ENCODE results near the gene PLA2G2D. TPM values are rescaled to one million over a fixed set of nuclear protein-coding genes. Genes with fewer than 3 reads are reported as not detected.

The PLA2G2D gene
- total and polyA plus RNA-seq, 7 donors, result 0.16 to 8.6 TPM; not detected in 5

GRCh38 chr1:20149601-20150325 is 30.4 kb upstream of the PLA2G2D start:
- Histone ChIP-seq H3K27me3 (no peaks in the 10 kb centered on the region), H3K27ac (no peak overlapping the region), H3K4me1 (peaks cover 0 to 24% (median 13%) of the 10 kb centered on the region in 4 donors), H3K4me3 (no peak overlapping the region), H3K36me3 (no peaks in the 10 kb centered on the region), H3K9me3 (no peaks in the 10 kb centered on the region)
- 85 to 90% methylated on average over 27 of the region's 27 CpGs for WGBS, 2 donors
- TF ChIP-seq CTCF (IDR thresholded peaks at IDR 0.05) (no peak), POLR2A (IDR thresholded peaks at IDR 0.05) (no peak), EP300 (IDR thresholded peaks at IDR 0.05) (no peak), POLR2AphosphoS5 (IDR thresholded peaks at IDR 0.05) (no peak)
- intact Hi-C loops (cut with DNase I), result loop anchor here (5.0 kb wide), 1 partner anchor 48 kb away; no protein-coding TSS in a partner anchor
- peak; percentile 58 for DNase-seq

- intact Hi-C loops (cut with DNase I), result no loop called here
- no peak for TF ChIP-seq EP300 (IDR thresholded peaks at IDR 0.05)
- TF ChIP-seq POLR2AphosphoS5 (IDR thresholded peaks at IDR 0.05), result no peak
- TF ChIP-seq POLR2A (IDR thresholded peaks at IDR 0.05), result no peak
- TF ChIP-seq CTCF (IDR thresholded peaks at IDR 0.05), result no peak
- Histone ChIP-seq H3K9me3 (no peaks in the 10 kb centered on the region), H3K36me3 (no peaks in the 10 kb centered on the region), H3K27ac (no peak overlapping the region), H3K4me1 (peaks cover 0 to 17% (median 11%) of the 10 kb centered on the region in 4 donors), H3K27me3 (no peaks in the 10 kb centered on the region), H3K4me3 (no peak overlapping the region)
- DNase-seq, result peak; percentile 53
- WGBS, 2 donors, result 88 to 91% methylated on average over 13 of the region's 13 CpGs
These were observed 29.5 kb upstream of the PLA2G2D start for GRCh38 chr1:20148571-20149500.

GRCh38 chr1:20147846-20148570 is 28.7 kb upstream of the PLA2G2D start:
- intact Hi-C loops (cut with DNase I), result no loop called here
- peak; percentile 42 for DNase-seq
- WGBS, 2 donors, result 56 to 82% methylated on average over 13 of the region's 13 CpGs
- Histone ChIP-seq H3K4me1 (peaks cover 0 to 14% (median 10%) of the 10 kb centered on the region in 4 donors), H3K4me3 (no peak overlapping the region), H3K36me3 (no peaks in the 10 kb centered on the region), H3K9me3 (no peaks in the 10 kb centered on the region), H3K27ac (no peak overlapping the region), H3K27me3 (no peaks in the 10 kb centered on the region)
- TF ChIP-seq EP300 (IDR thresholded peaks at IDR 0.05) (no peak), POLR2A (IDR thresholded peaks at IDR 0.05) (no peak)

GRCh38 chr1:20143734-20144565 is 24.6 kb upstream of the PLA2G2D start:
- intact Hi-C loops (cut with DNase I), result no loop called here
- 50 to 69% methylated on average over 13 of the region's 13 CpGs for WGBS, 2 donors

More at GRCh38 chr1:20143734-20144565, 24.6 kb upstream of the PLA2G2D start:
- no peak overlapping the region for H3K27ac ChIP-seq
- no peaks in the 10 kb centered on the region for H3K36me3 ChIP-seq
- no peak overlapping the region for H3K4me3 ChIP-seq
- no peaks in the 10 kb centered on the region for H3K4me1 ChIP-seq
- no peaks in the 10 kb centered on the region for H3K27me3 ChIP-seq
- DNase-seq, result peak; percentile 50
- no peaks in the 10 kb centered on the region for H3K9me3 ChIP-seq
- TF ChIP-seq POLR2AphosphoS5 (IDR thresholded peaks at IDR 0.05) (no peak), POLR2A (IDR thresholded peaks at IDR 0.05) (no peak), EP300 (IDR thresholded peaks at IDR 0.05) (no peak), CTCF (IDR thresholded peaks at IDR 0.05) (no peak)
